Vagina (tissue), 2 donors: ENCODE results near the gene MED14. TPM values are rescaled to one million over a fixed set of nuclear protein-coding genes. Genes with fewer than 3 reads are reported as not detected.

Source experiments
- DNase-seq, 2 donors: peaks; one replicate each; pipeline ENCODE4 v3.0.0-alpha.2; 2017; ENCODE audit errors: extremely low spot score in 2 of 2
- H3K27ac ChIP-seq: fragments of 200-600 bp; sonication (generic); one replicate; pipeline ENCODE4 v1.5.1; 2019
- H3K27me3 ChIP-seq: fragments of 200-600 bp; sonication (generic); one replicate; pipeline ENCODE4 v1.5.1; 2019
- H3K36me3 ChIP-seq, 2 donors: fragments of 200-600 bp; sonication (generic); one replicate each; pipeline ENCODE4 v1.5.1; 2017 to 2019
- H3K4me1 ChIP-seq: fragments of 200-600 bp; sonication (generic); one replicate; pipeline ENCODE4 v1.5.1; 2019
- H3K4me3 ChIP-seq, 2 donors: fragments of 200-600 bp; sonication (generic); 1 replicate in 1 of 2; 2 replicates in 1 of 2; pipeline ENCODE4 v1.5.1; 2016 to 2019
- H3K9me3 ChIP-seq: fragments of 200-600 bp; sonication (generic); one replicate; pipeline ENCODE4 v1.5.1; 2019
- CTCF ChIP-seq, 3 experiments: fragments of 450-650 bp in 2 of 3; fragments of 200-600 bp in 1 of 3; sonication (generic) in 1 of 3; IDR thresholded peaks; one replicate each; pipeline ENCODE4 v1.5.1; 2017 to 2019; ENCODE audit warnings: antibody characterized with exemption in 3 of 3, mild to moderate bottlenecking in 2 of 3, moderate library complexity in 2 of 3
- POLR2A ChIP-seq, 2 donors: fragments of 450-650 bp; IDR thresholded peaks; one replicate each; pipeline ENCODE4 v1.6.1; 2017; ENCODE audit warnings: antibody characterized with exemption in 2 of 2, mild to moderate bottlenecking in 2 of 2, moderate library complexity in 2 of 2
- POLR2AphosphoS5 ChIP-seq, 2 donors: sonication (generic); formaldehyde crosslinking; IDR thresholded peaks; one replicate each; pipeline ENCODE4 v1.9.0; 2017; ENCODE audit warnings: antibody characterized with exemption in 2 of 2, mild to moderate bottlenecking in 2 of 2, low read depth in 1 of 2; ENCODE audit not compliant: insufficient read depth in 1 of 2
- intact Hi-C: fragments of 100-400 bp; cut with DNase I; formaldehyde crosslinking; loops from one replicate; pipeline ENCODE4 v1.15.1; 2023
- total RNA-seq: library from RNA; depleted of rRNA; stranded (reverse); fragments of >200 nt; gene quantifications from one replicate; pipeline ENCODE4 v1.2.3, GENCODE V29; 2016

Gene MED14
- total RNA-seq, 1 donor from 2014 or later, result 36.3 TPM

- TF ChIP-seq POLR2A (IDR thresholded peaks at IDR 0.05) (no peak), POLR2AphosphoS5 (IDR thresholded peaks at IDR 0.05; ENCODE audit: insufficient read depth in 1 of 2, low read depth in 1 of 2) (no peak), CTCF (IDR thresholded peaks at IDR 0.05) (no peak)
- no peak for DNase-seq
- peaks cover 0 to 14% of the 10 kb centered on the region in 2 donors for H3K36me3 ChIP-seq
- H3K27ac ChIP-seq, result no peak overlapping the region
- H3K4me1 ChIP-seq, result no peaks in the 10 kb centered on the region
- no peaks in the 10 kb centered on the region for H3K27me3 ChIP-seq
- H3K9me3 ChIP-seq, result no peaks in the 10 kb centered on the region
- intact Hi-C loops, result no loop called here
- H3K4me3 ChIP-seq, result no peak overlapping the region
Measured at GRCh38 chrX:40603446-40603845, 131.9 kb downstream of the MED14 start.

Other genes starting within 250 kb of the MED14 start
- gene ATP6AP2, start 154.6 kb downstream of the MED14 start, total RNA-seq, result 85.7 TPM
- not detected for gene MPC1L, start 112.1 kb downstream of the MED14 start, total RNA-seq
- gene CXorf38, start 88.0 kb downstream of the MED14 start, total RNA-seq, result 13.0 TPM